ENCODE data around the gene PLCL2.

- TF ChIP-seq POLR2AphosphoS5 (IDR thresholded peaks at IDR 0.05; ENCODE audit: insufficient read depth, low read depth, low read length) = no peak
- TF ChIP-seq CTCF (IDR thresholded peaks at IDR 0.05; ENCODE audit: extremely low read depth in 1 of 2, insufficient read depth in 1 of 2, low read depth in 1 of 2, low read length in 2 of 2) = no peak
- no peak for TF ChIP-seq POLR2A (IDR thresholded peaks at IDR 0.05; ENCODE audit: low read depth, low read length)
- no peak for TF ChIP-seq FOS (IDR thresholded peaks at IDR 0.05; ENCODE audit: borderline replicate concordance, insufficient read depth, low read length)
- TF ChIP-seq MYC (IDR thresholded peaks at IDR 0.05; ENCODE audit: low read depth, low read length) = no peak
Measured at GRCh38 chr3:16911916-16912315, 27.2 kb downstream of the PLCL2 start.
